WERI-Rb-1 (cell line): ENCODE data around the gene MRPS9.

ENCODE experiments used
- DNase-seq: peaks from one replicate; pipeline ENCODE4 v3.0.0-alpha.2; 2020
- H3K27ac ChIP-seq: fragments of 250-450 bp; sonication (Bioruptor Pico); 2 replicates; pipeline ENCODE4 v1.5.1; 2020; ENCODE audit warnings: mild to moderate bottlenecking, moderate library complexity
- H3K27me3 ChIP-seq: fragments of 250-450 bp; sonication (Bioruptor Pico); 2 replicates; pipeline ENCODE4 v1.5.1; 2021; ENCODE audit warnings: mild to moderate bottlenecking, low read depth, moderate library complexity; ENCODE audit not compliant: insufficient read depth, severe bottlenecking
- H3K36me3 ChIP-seq: fragments of 250-450 bp; sonication (Bioruptor Pico); 2 replicates; pipeline ENCODE4 v1.5.1; 2020; ENCODE audit warnings: mild to moderate bottlenecking, moderate library complexity
- H3K4me3 ChIP-seq: 2 replicates; pipeline ENCODE4 v1.5.1; 2011; ENCODE audit warnings: low read depth, mild to moderate bottlenecking, control low read depth, low read length
- H3K9me3 ChIP-seq: fragments of 250-450 bp; sonication (Bioruptor Pico); 2 replicates; pipeline ENCODE4 v1.5.1; 2021; ENCODE audit warnings: mild to moderate bottlenecking, moderate library complexity; ENCODE audit not compliant: severe bottlenecking
- CTCF ChIP-seq: IDR thresholded peaks from 2 replicates; pipeline ENCODE4 v1.5.1; 2011; ENCODE audit warnings: low read depth, mild to moderate bottlenecking, control low read depth, inconsistent platforms, low read length

MRPS9 gene

GRCh38 chr2:105037572-105038382 is at the start of gene MRPS9:
Gene MRPS9 (plus strand): TSS chr2:105038069. CDS start chr2:105038093, 24 bp downstream.
- DNase-seq, result peak; percentile 98
- Histone ChIP-seq H3K4me3 (peak within 1 kb of the TSS; percentile 99), H3K27ac (peak within 1 kb of the TSS; percentile 80), H3K27me3 (no peaks in the 10 kb centered on the region), H3K36me3 (no peaks in the 10 kb centered on the region), H3K9me3 (no peaks in the 10 kb centered on the region)
- TF ChIP-seq CTCF, result no peak

- Histone ChIP-seq H3K27me3 (peaks cover 38% of the 10 kb centered on the region), H3K9me3 (peaks cover 5% of the 10 kb centered on the region), H3K27ac (no peak overlapping the region), H3K4me3 (no peak overlapping the region), H3K36me3 (no peaks in the 10 kb centered on the region)
- DNase-seq, result no peak
- TF ChIP-seq CTCF, result no peak
These were observed 32.5 kb upstream of the MRPS9 start for GRCh38 chr2:105005181-105005951.

GRCh38 chr2:105007367-105007766 is 30.5 kb upstream of the MRPS9 start:
- Histone ChIP-seq H3K4me3 (no peak overlapping the region), H3K9me3 (peaks cover 5% of the 10 kb centered on the region), H3K27ac (no peak overlapping the region), H3K36me3 (no peaks in the 10 kb centered on the region), H3K27me3 (peaks cover 30% of the 10 kb centered on the region)
- DNase-seq, result no peak
- TF ChIP-seq CTCF, result no peak

- H3K9me3 ChIP-seq, result no peaks in the 10 kb centered on the region
- H3K27me3 ChIP-seq, result peaks cover 13% of the 10 kb centered on the region
- no peak overlapping the region for H3K27ac ChIP-seq
- no peaks in the 10 kb centered on the region for H3K36me3 ChIP-seq
- H3K4me3 ChIP-seq, result no peak overlapping the region
- DNase-seq, result no peak
- no peak for TF ChIP-seq CTCF
These were observed 5.4 kb upstream of the MRPS9 start for GRCh38 chr2:105032476-105032875.

GRCh38 chr2:105034170-105034569 is 3.7 kb upstream of the MRPS9 start:
- Histone ChIP-seq H3K36me3 (no peaks in the 10 kb centered on the region), H3K27me3 (peaks cover 4% of the 10 kb centered on the region), H3K9me3 (no peaks in the 10 kb centered on the region), H3K27ac (no peak overlapping the region), H3K4me3 (no peak overlapping the region)
- DNase-seq, result no peak
- TF ChIP-seq CTCF, result no peak
